Adipocyte (in vitro differentiated cells): Measurements from ENCODE around the gene ZNF620.

Experiments
- DNase-seq: peaks from one replicate; pipeline ENCODE4 v3.0.0-alpha.2; 2015; ENCODE audit warnings: low read depth
- H3K27me3 ChIP-seq: replicated peaks from 2 replicates; pipeline ENCODE4 v1.7.0; 2013; ENCODE audit warnings: mild to moderate bottlenecking, low read length, moderate library complexity; ENCODE audit not compliant: control insufficient read depth, insufficient read depth
- H3K36me3 ChIP-seq: 2 replicates; pipeline ENCODE4 v1.7.0; 2013; ENCODE audit warnings: low read length, mild to moderate bottlenecking, moderate library complexity; ENCODE audit not compliant: control insufficient read depth, insufficient read depth, severe bottlenecking
- H3K4me1 ChIP-seq: 2 replicates; pipeline ENCODE4 v1.7.0; 2013; ENCODE audit warnings: mild to moderate bottlenecking, low read length, moderate library complexity; ENCODE audit not compliant: control insufficient read depth, insufficient read depth
- H3K4me3 ChIP-seq: 2 replicates; pipeline ENCODE4 v1.7.0; 2013; ENCODE audit warnings: mild to moderate bottlenecking, low read length, moderate library complexity
- H3K9ac ChIP-seq: 2 replicates; pipeline ENCODE4 v1.7.0; 2013; ENCODE audit warnings: mild to moderate bottlenecking, low read length, moderate library complexity
- H3K9me3 ChIP-seq: 2 replicates; pipeline ENCODE4 v1.7.0; 2013; ENCODE audit warnings: mild to moderate bottlenecking, low read length, moderate library complexity; ENCODE audit not compliant: control insufficient read depth

The ZNF620 gene

DNA sequence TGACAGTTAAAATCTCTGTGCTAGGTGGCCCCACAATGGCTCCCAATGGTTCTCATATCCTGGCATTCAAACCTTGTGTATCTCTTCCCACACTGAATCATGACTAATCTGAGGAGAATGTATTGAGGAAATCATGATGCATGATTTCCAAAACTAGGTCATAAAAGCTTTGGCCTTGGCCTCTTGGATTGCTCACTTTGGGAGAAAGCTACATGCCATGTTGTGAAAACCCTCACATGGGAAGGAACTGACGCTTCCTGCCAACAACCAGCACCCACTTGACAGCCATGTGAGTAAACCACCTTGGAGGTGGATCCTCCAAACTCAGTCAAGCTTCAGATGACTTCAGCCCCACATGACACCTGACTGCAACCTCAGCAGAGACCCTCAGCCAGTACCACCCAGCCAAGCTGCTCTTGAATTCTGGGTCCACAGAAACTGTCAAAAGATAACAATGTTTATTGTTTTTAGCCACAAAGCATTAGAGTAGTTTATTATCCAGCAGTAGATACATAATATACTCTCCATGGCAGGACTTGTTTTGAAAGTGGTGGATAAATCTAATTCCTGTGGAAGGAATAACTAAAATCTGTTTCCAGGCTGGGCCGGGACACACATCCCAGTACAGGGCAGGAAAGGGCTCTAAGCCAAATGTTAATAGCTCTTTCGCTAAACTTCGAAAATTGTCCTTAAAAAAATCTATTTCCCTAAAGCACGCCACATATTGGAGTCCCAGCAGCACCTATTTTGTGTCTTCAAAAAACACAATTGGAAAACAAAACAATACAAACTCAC lies 1.0 kb upstream of the ZNF620 start:
- no peaks in the 10 kb centered on the region for H3K9me3 ChIP-seq
- no peaks in the 10 kb centered on the region for H3K27me3 ChIP-seq
- H3K4me3 ChIP-seq = peak overlapping the region; percentile 87
- DNase-seq = peak; percentile 78
- H3K36me3 ChIP-seq = no peaks in the 10 kb centered on the region
- H3K9ac ChIP-seq = no peak overlapping the region
- H3K4me1 ChIP-seq = peaks cover 20% of the 10 kb centered on the region

DNA sequence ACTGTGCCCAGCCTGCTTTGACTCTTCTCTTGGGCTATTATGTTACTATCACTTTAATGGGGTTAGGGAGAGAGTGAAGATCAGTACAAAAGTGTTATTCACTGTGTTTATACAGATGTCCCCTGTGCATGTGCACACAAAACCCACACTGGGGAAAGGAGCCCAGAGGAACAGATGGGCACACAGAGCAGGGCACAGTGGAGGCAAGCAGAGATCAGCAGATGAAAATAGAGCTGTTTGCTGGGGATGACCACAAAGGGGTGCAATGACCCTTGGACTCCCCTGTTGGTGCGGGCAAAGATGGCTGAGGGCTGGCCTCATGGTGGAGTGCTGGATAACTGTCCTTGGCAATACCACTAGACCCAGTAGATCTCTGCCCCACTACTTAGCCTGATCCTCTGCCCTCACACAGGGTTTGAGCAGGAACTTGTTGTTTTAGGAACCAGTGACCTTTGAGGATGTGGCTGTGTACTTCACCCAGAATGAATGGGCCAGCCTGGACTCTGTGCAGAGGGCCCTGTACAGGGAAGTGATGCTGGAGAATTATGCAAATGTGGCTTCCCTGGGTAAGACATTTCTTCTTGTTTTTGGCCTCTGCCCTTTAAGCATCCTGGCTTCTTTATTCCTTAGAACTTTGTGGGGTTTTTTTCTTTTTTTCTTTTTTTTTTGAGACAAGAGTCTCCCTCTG lies 5.3 kb downstream of the ZNF620 start:
- no peaks in the 10 kb centered on the region for H3K27me3 ChIP-seq
- H3K4me1 ChIP-seq = no peaks in the 10 kb centered on the region
- no peaks in the 10 kb centered on the region for H3K9me3 ChIP-seq
- H3K36me3 ChIP-seq = no peaks in the 10 kb centered on the region
- no peak overlapping the region for H3K4me3 ChIP-seq
- H3K9ac ChIP-seq = no peak overlapping the region
- DNase-seq = no peak

DNA sequence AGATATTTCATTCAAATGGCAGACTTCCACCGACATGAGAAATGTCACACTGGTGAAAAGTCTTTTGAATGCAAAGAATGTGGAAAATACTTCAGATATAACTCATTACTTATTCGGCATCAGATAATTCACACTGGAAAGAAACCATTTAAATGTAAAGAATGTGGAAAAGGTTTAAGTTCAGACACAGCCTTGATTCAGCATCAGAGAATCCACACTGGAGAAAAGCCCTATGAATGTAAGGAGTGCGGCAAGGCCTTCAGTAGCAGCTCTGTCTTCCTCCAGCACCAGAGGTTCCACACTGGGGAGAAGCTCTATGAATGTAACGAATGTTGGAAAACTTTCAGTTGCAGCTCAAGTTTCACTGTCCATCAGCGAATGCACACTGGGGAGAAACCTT lies 10.4 kb downstream of the ZNF620 start:
- H3K36me3 ChIP-seq = no peaks in the 10 kb centered on the region
- H3K4me1 ChIP-seq = no peaks in the 10 kb centered on the region
- no peak overlapping the region for H3K4me3 ChIP-seq
- H3K27me3 ChIP-seq = no peaks in the 10 kb centered on the region
- no peak overlapping the region for H3K9ac ChIP-seq
- peak; percentile 35 for DNase-seq
- no peaks in the 10 kb centered on the region for H3K9me3 ChIP-seq

DNA sequence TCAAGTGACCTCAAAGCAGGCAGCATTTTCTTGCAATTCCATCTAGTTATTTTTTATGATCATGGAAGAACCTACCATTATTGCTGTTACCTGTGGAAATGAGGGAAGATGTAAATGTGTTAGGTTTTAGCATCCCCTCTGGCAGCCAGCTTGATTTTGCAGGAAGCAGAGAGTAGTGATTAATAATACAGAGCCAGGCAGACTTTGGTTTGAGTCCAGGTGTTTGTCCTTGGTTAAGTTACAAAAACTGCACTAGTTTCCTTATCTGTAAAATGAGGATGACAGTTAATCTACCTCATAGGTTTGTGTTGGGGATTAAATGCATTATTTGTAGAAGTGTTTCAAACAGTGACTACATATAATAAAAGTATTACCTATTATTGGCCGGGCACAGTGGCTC lies 12.2 kb downstream of the ZNF620 start:
- Histone ChIP-seq H3K36me3 (no peaks in the 10 kb centered on the region), H3K4me3 (no peak overlapping the region), H3K4me1 (no peaks in the 10 kb centered on the region), H3K9ac (no peak overlapping the region), H3K27me3 (no peaks in the 10 kb centered on the region), H3K9me3 (no peaks in the 10 kb centered on the region)
- DNase-seq = no peak

DNA sequence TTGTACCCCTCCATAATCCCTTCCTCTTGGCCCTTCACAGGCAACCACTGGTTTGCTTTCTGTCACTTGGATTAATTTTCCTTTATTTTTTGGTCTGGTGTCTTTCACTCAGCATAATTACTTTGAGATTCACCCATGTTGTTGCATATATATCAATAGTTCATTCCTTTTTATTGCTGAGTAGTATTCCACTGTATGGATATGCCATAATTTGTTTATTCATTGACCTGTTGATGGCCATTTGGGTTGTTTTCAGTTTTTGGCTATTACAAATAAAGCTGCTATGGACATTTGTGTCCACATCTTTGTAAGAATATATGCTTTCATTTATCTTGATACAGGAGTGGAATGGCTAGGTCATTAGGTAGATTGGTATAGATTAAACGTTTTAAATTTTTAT lies 13.0 kb downstream of the ZNF620 start:
- Histone ChIP-seq H3K9me3 (no peaks in the 10 kb centered on the region), H3K9ac (no peak overlapping the region), H3K4me3 (no peak overlapping the region), H3K27me3 (no peaks in the 10 kb centered on the region), H3K36me3 (no peaks in the 10 kb centered on the region), H3K4me1 (peaks cover 2% of the 10 kb centered on the region)
- DNase-seq = no peak

DNA sequence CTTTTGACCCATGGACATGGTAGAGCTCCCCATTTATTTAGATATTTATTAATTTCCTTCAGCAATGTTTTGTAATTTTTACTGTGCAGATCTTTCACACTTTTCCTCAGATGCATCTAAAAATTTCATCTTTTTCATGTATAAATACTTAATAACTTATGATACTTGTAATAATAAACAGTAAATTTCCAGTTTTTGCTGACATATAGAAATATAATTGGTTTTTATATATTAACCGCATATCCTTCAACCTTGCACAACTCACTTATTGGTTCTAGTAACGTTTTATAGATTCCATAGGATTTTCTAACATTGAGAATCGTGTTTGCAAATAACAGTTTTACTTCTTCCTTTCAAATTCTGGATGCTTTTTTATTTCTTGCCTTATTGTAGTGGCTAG lies 15.4 kb downstream of the ZNF620 start:
- Histone ChIP-seq H3K9ac (no peak overlapping the region), H3K4me1 (peaks cover 11% of the 10 kb centered on the region), H3K4me3 (no peak overlapping the region), H3K36me3 (no peaks in the 10 kb centered on the region), H3K9me3 (no peaks in the 10 kb centered on the region), H3K27me3 (no peaks in the 10 kb centered on the region)
- no peak for DNase-seq

DNA sequence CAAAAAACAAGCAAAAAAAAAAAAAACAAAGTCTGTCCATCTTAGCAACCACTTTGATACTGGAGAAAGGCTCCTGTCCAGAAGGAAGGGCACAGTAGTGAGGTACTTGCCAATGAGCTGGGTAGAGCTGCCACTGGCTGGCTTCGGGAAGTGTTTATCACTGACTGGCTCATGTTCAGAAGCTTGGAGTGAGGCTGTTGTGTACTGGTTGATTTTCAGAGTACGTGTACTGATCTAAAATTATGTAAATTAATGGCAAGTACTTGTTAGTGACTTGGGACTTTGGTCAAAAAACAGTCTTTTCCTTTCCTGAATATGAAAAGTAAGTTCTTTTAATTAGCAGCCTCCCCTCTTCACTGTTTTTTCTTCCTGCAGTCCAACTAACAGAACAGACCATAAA lies 17.9 kb downstream of the ZNF620 start:
- no peak for DNase-seq
- Histone ChIP-seq H3K9me3 (no peaks in the 10 kb centered on the region), H3K4me1 (peaks cover 11% of the 10 kb centered on the region), H3K9ac (peak overlapping the region; percentile 88), H3K27me3 (no peaks in the 10 kb centered on the region), H3K36me3 (peaks cover 11% of the 10 kb centered on the region), H3K4me3 (peak overlapping the region; percentile 88)

DNA sequence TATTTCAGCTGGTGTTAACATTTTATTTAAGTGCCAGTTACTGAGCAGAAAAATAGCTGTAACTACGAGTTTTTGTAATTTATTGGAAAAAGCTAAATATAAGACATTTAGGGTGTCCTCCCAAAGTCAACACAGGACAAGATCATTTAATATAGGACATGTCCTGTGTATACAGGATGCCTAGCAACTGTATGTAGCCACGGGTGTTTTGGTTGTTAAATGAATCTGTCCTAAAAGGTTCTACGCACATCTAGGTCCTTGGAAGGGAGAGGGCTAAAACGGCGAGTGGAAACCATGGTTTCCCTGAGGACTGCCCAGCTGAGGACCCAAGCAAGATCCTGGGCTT lies 18.4 kb downstream of the ZNF620 start:
- H3K36me3 ChIP-seq = peaks cover 11% of the 10 kb centered on the region
- H3K27me3 ChIP-seq = no peaks in the 10 kb centered on the region
- peak overlapping the region; percentile 88 for H3K9ac ChIP-seq
- no peaks in the 10 kb centered on the region for H3K9me3 ChIP-seq
- peak overlapping the region; percentile 88 for H3K4me3 ChIP-seq
- H3K4me1 ChIP-seq = peaks cover 15% of the 10 kb centered on the region
- DNase-seq = no peak

DNA sequence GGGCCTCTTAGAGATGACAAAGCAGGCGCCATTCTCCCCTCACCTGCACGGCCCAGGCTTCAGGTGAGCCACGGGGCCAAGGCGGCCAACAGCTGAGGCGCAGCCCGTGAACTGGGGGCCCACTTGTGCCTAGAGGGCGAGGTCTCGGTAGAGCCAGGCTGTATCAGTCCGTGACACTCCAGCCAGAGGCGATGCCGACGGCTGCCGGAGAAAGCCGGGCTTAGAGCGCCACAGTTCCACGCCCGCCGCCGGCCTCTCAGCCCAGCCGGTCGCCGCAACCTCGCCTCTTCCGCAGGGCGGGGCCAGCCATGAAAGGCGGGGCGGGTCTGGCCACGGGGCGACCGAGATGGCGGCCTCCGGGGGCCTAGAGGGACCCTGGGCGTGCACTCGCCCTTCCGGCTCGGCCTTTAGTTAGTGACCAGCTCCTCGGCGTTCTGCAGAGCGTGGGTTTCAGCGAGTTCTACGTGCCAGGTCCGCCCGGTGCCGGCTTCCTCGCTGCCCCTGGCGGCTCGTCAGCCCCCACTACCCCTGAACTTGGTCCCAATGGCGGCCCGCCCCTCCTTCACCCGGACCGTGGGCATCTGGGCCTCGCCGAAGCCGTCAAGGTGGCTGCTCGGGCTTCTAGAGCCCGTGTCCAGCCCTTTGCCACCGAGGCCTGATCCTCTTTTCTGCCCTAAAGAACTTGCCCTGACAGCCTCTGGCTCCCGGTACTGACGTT lies 18.9 kb downstream of the ZNF620 start, which contains the start of gene ZNF621:
ZNF621 (plus strand) TSS at position 393 of the 718 bp plus-strand sequence. CDS start 881 bp downstream, outside the sequence.
- Histone ChIP-seq H3K4me3 (peak within 1 kb of the TSS; percentile 88), H3K36me3 (peaks cover 15% of the 10 kb centered on the region), H3K4me1 (peaks cover 17% of the 10 kb centered on the region), H3K27me3 (no peaks in the 10 kb centered on the region), H3K9me3 (no peaks in the 10 kb centered on the region), H3K9ac (peak within 1 kb of the TSS; percentile 88)
- peak; percentile 92 for DNase-seq

DNA sequence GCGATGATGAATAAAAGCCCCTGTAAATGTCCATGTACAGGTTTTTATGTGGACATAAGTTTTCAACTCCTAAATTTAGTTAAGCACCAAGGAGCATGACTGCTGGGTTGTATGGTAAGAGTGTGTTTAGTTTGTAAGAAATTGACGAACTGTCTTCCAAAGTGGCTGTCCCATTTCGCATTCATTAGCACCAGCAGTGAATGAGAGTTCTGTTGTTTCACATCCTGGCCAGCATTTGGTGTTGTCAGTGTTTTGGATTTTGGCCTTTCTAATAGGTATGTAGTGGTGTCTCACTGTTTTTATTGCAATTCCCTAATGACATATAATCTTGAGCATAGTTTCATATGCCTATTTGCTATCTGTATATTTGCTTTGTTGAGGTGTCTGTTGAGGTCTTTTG lies 22.6 kb downstream of the ZNF620 start:
- peaks cover 17% of the 10 kb centered on the region for H3K4me1 ChIP-seq
- H3K36me3 ChIP-seq = peaks cover 52% of the 10 kb centered on the region
- H3K4me3 ChIP-seq = no peak overlapping the region
- DNase-seq = no peak
- H3K9me3 ChIP-seq = peaks cover 29% of the 10 kb centered on the region
- H3K27me3 ChIP-seq = no peaks in the 10 kb centered on the region
- H3K9ac ChIP-seq = no peak overlapping the region

DNA sequence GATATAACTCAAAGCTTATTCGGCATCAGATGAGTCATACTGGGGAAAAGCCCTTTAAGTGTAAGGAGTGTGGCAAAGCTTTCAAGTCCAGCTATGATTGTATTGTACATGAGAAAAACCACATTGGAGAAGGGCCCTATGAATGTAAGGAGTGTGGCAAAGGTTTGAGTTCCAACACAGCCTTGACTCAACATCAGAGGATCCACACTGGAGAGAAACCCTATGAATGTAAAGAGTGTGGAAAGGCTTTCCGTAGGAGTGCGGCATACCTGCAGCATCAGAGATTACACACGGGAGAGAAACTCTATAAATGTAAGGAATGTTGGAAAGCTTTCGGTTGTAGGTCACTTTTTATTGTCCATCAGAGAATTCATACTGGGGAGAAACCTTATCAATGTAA lies 26.4 kb downstream of the ZNF620 start:
- no peak for DNase-seq
- Histone ChIP-seq H3K9ac (no peak overlapping the region), H3K4me3 (peak overlapping the region; percentile 25), H3K36me3 (peaks cover 73% of the 10 kb centered on the region), H3K9me3 (peaks cover 38% of the 10 kb centered on the region), H3K27me3 (no peaks in the 10 kb centered on the region), H3K4me1 (peaks cover 5% of the 10 kb centered on the region)
